H1 (cell line): ENCODE data around the gene MLEC. TPM values are rescaled to one million over a fixed set of nuclear protein-coding genes. Genes with fewer than 3 reads are reported as not detected.

Source experiments
- CHD1 ChIP-seq: IDR thresholded peaks from 2 replicates; pipeline ENCODE4 v1.6.1; 2012; ENCODE audit warnings: low read depth, low read length, improper control_type of control experiment
- E2F6 ChIP-seq: IDR thresholded peaks from 2 replicates; pipeline ENCODE4 v1.6.1; 2012; ENCODE audit warnings: inconsistent platforms
- GTF2F1 ChIP-seq: IDR thresholded peaks from 2 replicates; pipeline ENCODE4 v1.6.1; 2012; ENCODE audit warnings: low read depth, low read length, improper control_type of control experiment, borderline replicate concordance
- JUND ChIP-seq: IDR thresholded peaks from 2 replicates; pipeline ENCODE4 v1.6.1; 2011; ENCODE audit warnings: mild to moderate bottlenecking, improper control_type of control experiment, low read length
- SRF ChIP-seq: IDR thresholded peaks from 2 replicates; pipeline ENCODE4 v1.6.1; 2011; ENCODE audit warnings: mild to moderate bottlenecking, low read depth, low read length, moderate library complexity
- TAF1 ChIP-seq: IDR thresholded peaks from 2 replicates; pipeline ENCODE4 v1.6.1; 2011; ENCODE audit warnings: mild to moderate bottlenecking, low read depth, low read length
- ZNF274 ChIP-seq: IDR thresholded peaks from 2 replicates; pipeline ENCODE4 v1.7.0; 2012; ENCODE audit warnings: low read length, borderline replicate concordance; ENCODE audit errors: extremely low read depth
- polyA plus RNA-seq, 7 experiments: library from polyadenylated mRNA; depleted of rRNA in 3 of 7; stranded (reverse) in 5 of 7; unstranded in 2 of 7; fragments of >200 nt in 5 of 7; fragments of 200-250 nt in 2 of 7; gene quantifications; 1 replicate in 5 of 7; 2 replicates in 1 of 7; 4 replicates in 1 of 7; pipeline versions ENCODE4 v1.2.1 to v1.2.3, GENCODE V29; 2011 to 2013; ENCODE audit warnings: missing spikeins in 2 of 7, mixed read lengths in 2 of 7
- total RNA-seq: library from RNA; stranded (reverse); fragmentation: NEBNext Ultra II Directional; extraction: Animal tissue kit (Norgen Biotek cat#: 25700); gene quantifications from 2 replicates; pipeline ENCODE4 v1.2.1, GENCODE V29; 2021

MLEC gene
- total and polyA plus RNA-seq, 2 of the 8 experiments (the other 6 are each of a cell fraction or from before 2014, with no cell fraction given), result 37.1 to 260 TPM

GRCh38 chr12:120696626-120697025 lies 9.7 kb downstream of the MLEC start (continued):
- TF ChIP-seq ZNF274 (no peak), SRF (no peak), GTF2F1 (no peak), JUND (no peak), E2F6 (no peak), CHD1 (no peak), TAF1 (no peak)
